Esophagus muscularis mucosa (tissue), 3 donors: ENCODE data around the gene ANO4.

Experiments used
- POLR2A ChIP-seq: fragments of 450-650 bp; IDR thresholded peaks from one replicate; pipeline ENCODE4 v1.6.1; 2017; ENCODE audit warnings: antibody characterized with exemption, moderate library complexity, mild to moderate bottlenecking, low read depth
- TF ChIP-seq, protein P1 (sequence below), 3 experiments: fragments of 200-600 bp in 2 of 3; fragments of 450-650 bp in 1 of 3; sonication (generic) in 2 of 3; IDR thresholded peaks; one replicate each; pipeline ENCODE4 v1.5.1; 2017 to 2019; ENCODE audit warnings: antibody characterized with exemption in 3 of 3, mild to moderate bottlenecking in 2 of 3, moderate library complexity in 1 of 3

DNA sequence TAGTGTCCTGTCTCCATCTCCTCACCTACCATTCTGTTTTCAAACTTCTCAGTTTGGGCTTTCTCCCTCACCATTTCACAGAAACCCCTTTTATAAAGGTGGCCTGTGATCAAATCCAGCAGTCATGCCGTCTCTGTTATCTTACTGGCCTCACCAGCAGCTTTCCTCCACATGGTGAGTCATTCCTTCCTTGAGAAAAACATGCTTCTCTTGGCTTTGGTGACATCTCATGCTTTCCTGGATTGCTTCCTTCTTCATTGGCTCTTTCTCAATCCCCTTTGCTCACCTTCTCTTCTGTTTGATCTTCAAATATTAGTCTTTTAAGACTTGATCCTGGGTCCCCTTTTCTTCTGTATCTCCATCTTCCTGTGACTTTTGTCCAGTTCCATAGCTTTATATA, 164.9 kb downstream of the ANO4 start:
- TF ChIP-seq, protein P1, sequence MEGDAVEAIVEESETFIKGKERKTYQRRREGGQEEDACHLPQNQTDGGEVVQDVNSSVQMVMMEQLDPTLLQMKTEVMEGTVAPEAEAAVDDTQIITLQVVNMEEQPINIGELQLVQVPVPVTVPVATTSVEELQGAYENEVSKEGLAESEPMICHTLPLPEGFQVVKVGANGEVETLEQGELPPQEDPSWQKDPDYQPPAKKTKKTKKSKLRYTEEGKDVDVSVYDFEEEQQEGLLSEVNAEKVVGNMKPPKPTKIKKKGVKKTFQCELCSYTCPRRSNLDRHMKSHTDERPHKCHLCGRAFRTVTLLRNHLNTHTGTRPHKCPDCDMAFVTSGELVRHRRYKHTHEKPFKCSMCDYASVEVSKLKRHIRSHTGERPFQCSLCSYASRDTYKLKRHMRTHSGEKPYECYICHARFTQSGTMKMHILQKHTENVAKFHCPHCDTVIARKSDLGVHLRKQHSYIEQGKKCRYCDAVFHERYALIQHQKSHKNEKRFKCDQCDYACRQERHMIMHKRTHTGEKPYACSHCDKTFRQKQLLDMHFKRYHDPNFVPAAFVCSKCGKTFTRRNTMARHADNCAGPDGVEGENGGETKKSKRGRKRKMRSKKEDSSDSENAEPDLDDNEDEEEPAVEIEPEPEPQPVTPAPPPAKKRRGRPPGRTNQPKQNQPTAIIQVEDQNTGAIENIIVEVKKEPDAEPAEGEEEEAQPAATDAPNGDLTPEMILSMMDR (IDR thresholded peaks at IDR 0.05): no peak
- TF ChIP-seq POLR2A: no peak
